Activated naive CD4-positive, alpha-beta T cell treated with anti-CD3 and anti-CD28 coated beads, Interleukin-2, amount 50 U/mL, for 24 hours (primary cell): ENCODE results near the gene CLHC1.

ENCODE experiments used
- H3K27ac Mint-ChIP-seq: one replicate; pipeline ENCODE4 v1.8.0; 2021; ENCODE audit warnings: mild to moderate bottlenecking, mixed read lengths
- H3K27me3 Mint-ChIP-seq: one replicate; pipeline ENCODE4 v1.8.0; 2021; ENCODE audit warnings: mixed read lengths
- H3K36me3 Mint-ChIP-seq: one replicate; pipeline ENCODE4 v1.8.0; 2021; ENCODE audit warnings: mixed read lengths
- H3K4me1 Mint-ChIP-seq: one replicate; pipeline ENCODE4 v1.8.0; 2021; ENCODE audit warnings: mixed read lengths
- H3K4me3 Mint-ChIP-seq: one replicate; pipeline ENCODE4 v1.8.0; 2021; ENCODE audit warnings: mild to moderate bottlenecking, mixed read lengths
- H3K9me3 Mint-ChIP-seq: one replicate; pipeline ENCODE4 v1.8.0; 2021; ENCODE audit warnings: mixed read lengths

CLHC1 gene

GRCh38 chr2:55163941-55164390 is 68.1 kb downstream of the CLHC1 start:
- no peaks in the 10 kb centered on the region for H3K36me3 Mint-ChIP-seq
- H3K27ac Mint-ChIP-seq, result no peak overlapping the region
- H3K4me3 Mint-ChIP-seq, result no peak overlapping the region
- H3K27me3 Mint-ChIP-seq, result no peaks in the 10 kb centered on the region
- no peaks in the 10 kb centered on the region for H3K9me3 Mint-ChIP-seq
- H3K4me1 Mint-ChIP-seq, result peaks cover 5% of the 10 kb centered on the region

DNA sequence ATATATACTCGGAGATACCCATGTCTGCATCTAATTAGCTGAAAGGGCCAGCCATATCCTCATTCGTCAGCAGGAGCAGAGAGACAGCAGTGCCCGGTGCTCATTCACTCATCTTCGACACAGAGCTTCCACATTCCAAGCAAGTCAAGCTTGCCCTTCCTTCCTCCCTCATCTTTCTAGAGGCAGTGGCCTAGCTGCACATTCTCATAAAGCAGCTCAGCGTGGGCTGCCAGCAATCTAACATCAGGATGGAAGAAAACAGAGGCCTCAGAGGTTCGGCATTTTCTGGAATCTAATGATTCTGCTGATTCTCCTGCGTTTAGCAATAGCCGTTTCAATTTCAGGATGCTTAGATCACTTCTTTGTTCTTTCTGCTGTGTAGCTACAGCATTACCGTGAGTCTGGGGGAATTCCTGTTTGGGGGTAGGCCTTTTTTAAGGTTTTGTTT is 68.8 kb downstream of the CLHC1 start:
- Mint-ChIP-seq H3K27ac (no peak overlapping the region), H3K4me3 (no peak overlapping the region), H3K4me1 (peaks cover under 1% of the 10 kb centered on the region), H3K27me3 (no peaks in the 10 kb centered on the region), H3K9me3 (no peaks in the 10 kb centered on the region), H3K36me3 (no peaks in the 10 kb centered on the region)

DNA sequence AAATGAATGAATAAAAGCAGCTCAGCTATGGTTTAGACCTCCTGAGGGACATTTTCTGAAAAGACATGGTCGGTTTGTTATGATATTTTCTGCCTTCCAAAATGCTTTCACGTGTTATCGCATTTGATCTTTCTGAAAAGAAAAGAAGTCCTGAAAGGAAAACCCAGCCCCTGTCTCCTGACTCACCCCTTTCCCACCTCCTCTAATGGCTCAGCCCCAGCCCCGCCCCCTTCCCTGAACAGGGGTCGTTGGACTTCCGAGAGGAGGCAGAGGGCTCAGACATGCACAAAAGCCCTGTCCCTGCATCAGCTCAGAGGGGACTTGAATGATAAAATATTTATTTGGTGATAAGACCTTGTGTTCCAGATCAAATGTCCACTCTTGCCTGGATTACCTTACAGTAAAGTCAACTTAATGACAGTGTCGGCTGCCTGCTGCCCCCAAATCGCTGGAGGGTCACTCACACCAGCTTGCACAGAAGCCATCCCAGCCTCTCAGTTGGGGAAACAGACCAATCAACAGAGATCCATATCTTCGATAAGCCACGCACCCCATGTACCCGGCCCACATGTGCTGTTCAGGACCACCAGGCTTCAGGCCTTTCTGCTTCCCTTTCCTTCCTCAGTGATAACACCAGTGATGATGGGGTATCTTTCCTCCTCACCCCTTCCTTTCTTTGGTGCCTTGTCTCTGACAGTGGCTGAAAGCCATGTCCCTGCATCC is 69.6 kb downstream of the CLHC1 start:
- Mint-ChIP-seq H3K4me3 (no peak overlapping the region), H3K27ac (no peak overlapping the region), H3K9me3 (no peaks in the 10 kb centered on the region), H3K27me3 (no peaks in the 10 kb centered on the region), H3K36me3 (no peaks in the 10 kb centered on the region), H3K4me1 (peaks cover 5% of the 10 kb centered on the region)

GRCh38 chr2:55161295-55162210 is 70.5 kb downstream of the CLHC1 start:
- H3K4me1 Mint-ChIP-seq, result peaks cover 12% of the 10 kb centered on the region
- no peaks in the 10 kb centered on the region for H3K36me3 Mint-ChIP-seq
- H3K27me3 Mint-ChIP-seq, result no peaks in the 10 kb centered on the region
- H3K27ac Mint-ChIP-seq, result no peak overlapping the region
- H3K9me3 Mint-ChIP-seq, result no peaks in the 10 kb centered on the region
- H3K4me3 Mint-ChIP-seq, result no peak overlapping the region

- peaks cover 12% of the 10 kb centered on the region for H3K4me1 Mint-ChIP-seq
- no peak overlapping the region for H3K4me3 Mint-ChIP-seq
Observed at GRCh38 chr2:55160422-55160821, 71.7 kb downstream of the CLHC1 start.

GRCh38 chr2:55159752-55160151 is 72.3 kb downstream of the CLHC1 start:
- H3K4me1 Mint-ChIP-seq, result peaks cover 12% of the 10 kb centered on the region
- H3K27me3 Mint-ChIP-seq, result no peaks in the 10 kb centered on the region
- no peaks in the 10 kb centered on the region for H3K36me3 Mint-ChIP-seq

More at GRCh38 chr2:55160422-55160821, 71.7 kb downstream of the CLHC1 start:
- no peaks in the 10 kb centered on the region for H3K9me3 Mint-ChIP-seq
- no peak overlapping the region for H3K27ac Mint-ChIP-seq
- no peaks in the 10 kb centered on the region for H3K36me3 Mint-ChIP-seq
- H3K27me3 Mint-ChIP-seq, result no peaks in the 10 kb centered on the region

DNA sequence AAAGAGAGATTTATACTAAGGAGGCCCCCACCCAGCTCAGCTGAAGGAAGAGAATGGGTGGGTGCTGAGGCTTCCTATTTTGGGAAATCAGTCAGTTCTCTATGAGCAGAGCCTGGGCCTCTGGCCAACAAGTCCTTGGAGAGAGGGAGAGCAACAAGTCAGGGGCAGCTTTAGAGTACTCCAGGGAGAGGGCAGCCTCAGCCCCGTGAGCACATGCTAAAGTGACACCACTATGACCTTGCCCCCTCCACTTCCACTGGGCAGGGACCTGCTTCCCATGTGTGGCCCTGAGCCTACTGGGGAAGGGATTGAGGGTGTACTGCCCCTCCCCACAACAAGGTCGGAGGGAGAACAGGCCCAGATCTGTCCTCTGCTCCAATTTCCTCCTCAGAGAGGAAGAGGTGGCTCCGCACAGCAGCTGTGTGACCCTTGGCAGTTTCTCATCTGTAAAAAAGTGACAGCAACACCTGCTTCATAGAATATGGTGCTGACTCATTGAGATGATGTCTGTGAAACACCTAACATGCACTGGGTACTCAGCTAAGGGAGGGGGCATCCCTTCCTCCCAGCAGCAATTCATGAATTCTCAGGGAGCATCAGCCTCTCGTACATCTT is 72.9 kb downstream of the CLHC1 start:
- H3K27ac Mint-ChIP-seq, result no peak overlapping the region
- H3K9me3 Mint-ChIP-seq, result no peaks in the 10 kb centered on the region

More at GRCh38 chr2:55159752-55160151, 72.3 kb downstream of the CLHC1 start:
- Mint-ChIP-seq H3K4me3 (no peak overlapping the region), H3K27ac (no peak overlapping the region), H3K9me3 (no peaks in the 10 kb centered on the region)

DNA sequence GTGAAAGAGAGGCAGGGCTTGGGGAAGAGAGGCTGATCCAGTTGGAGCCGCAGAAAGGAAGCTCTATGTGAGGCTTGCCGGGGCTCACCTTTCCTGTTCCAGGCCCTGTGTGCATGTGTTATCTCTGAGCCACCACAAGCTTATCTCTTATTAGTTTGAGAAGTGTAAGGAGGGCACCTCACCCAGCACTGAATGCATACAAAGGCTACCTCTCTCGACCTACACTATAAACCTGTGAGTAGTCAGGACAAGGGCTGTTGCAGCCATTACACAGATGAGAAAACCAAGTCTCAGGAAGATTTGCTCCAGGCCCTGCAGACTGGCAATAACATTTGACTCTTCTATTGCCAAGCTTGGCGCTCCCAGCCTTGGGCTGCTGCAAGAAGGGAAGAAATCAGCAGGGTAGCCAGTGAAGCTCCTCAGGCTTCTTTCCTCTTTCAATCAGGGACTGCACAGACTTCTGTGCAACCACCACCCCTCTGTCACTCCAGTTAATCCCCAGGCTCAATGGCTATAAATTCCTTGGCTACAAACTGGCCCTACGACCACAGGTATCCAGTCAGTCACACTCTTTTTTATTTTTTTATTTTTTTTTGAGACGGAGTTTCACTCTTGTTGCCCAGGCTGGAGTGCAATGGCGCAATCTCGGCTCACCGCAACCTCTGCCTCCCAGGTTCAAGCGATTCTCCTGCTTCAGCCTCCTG is 73.8 kb downstream of the CLHC1 start:
- Mint-ChIP-seq H3K27me3 (no peaks in the 10 kb centered on the region), H3K9me3 (no peaks in the 10 kb centered on the region), H3K4me3 (no peak overlapping the region), H3K4me1 (peaks cover 12% of the 10 kb centered on the region), H3K36me3 (no peaks in the 10 kb centered on the region), H3K27ac (no peak overlapping the region)

More for the DNA sequence above, 72.9 kb downstream of the CLHC1 start:
- no peaks in the 10 kb centered on the region for H3K36me3 Mint-ChIP-seq
- H3K4me3 Mint-ChIP-seq, result no peak overlapping the region
- peaks cover 12% of the 10 kb centered on the region for H3K4me1 Mint-ChIP-seq
- no peaks in the 10 kb centered on the region for H3K27me3 Mint-ChIP-seq

DNA sequence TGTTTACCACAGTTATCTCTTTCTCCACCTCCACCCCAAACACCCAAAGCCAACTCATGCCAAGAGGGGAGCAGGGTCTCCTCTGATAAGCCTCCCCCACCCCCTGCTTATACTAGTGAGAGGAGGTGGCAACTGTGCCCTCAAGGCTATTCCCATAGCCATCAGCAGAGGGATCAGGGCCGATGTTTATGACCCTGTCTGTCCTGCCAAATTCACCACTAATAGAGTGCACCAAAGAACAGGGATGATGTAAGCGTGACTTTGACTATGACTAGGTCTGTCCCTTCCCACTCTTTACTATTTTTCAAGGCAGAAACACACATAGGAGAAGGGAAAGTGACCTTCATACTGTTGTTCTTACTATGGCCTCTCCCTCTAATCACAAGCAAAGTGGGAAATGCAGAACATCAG is 74.6 kb downstream of the CLHC1 start:
- H3K4me1 Mint-ChIP-seq, result peaks cover 12% of the 10 kb centered on the region

GRCh38 chr2:55156984-55157383 is 75.1 kb downstream of the CLHC1 start:
- no peaks in the 10 kb centered on the region for H3K9me3 Mint-ChIP-seq
- no peak overlapping the region for H3K4me3 Mint-ChIP-seq

More for the DNA sequence above, 74.6 kb downstream of the CLHC1 start:
- no peak overlapping the region for H3K4me3 Mint-ChIP-seq
- no peak overlapping the region for H3K27ac Mint-ChIP-seq
- H3K27me3 Mint-ChIP-seq, result no peaks in the 10 kb centered on the region
- no peaks in the 10 kb centered on the region for H3K9me3 Mint-ChIP-seq
- H3K36me3 Mint-ChIP-seq, result no peaks in the 10 kb centered on the region

DNA sequence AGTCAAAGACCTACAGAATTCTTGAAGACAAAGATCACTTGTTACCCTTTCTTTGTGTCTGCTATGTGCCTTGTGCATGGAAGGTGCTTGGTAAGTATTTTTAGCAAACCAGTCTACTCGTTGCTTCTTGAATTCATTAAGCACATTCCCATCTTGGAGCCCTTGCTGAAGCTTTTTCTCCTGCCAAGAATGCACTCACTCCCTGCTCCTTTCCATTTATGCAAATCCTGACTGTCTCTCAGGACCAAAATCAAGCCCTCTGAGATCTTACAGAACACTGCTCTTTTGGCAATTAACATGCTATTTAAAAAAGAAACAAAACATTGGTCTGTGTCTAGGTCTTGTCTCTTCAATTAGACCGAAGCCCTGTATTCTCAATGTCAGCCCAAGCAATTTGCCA is 75.8 kb downstream of the CLHC1 start:
- no peaks in the 10 kb centered on the region for H3K27me3 Mint-ChIP-seq
- H3K36me3 Mint-ChIP-seq, result no peaks in the 10 kb centered on the region
- no peaks in the 10 kb centered on the region for H3K9me3 Mint-ChIP-seq
- peaks cover 12% of the 10 kb centered on the region for H3K4me1 Mint-ChIP-seq
- H3K4me3 Mint-ChIP-seq, result no peak overlapping the region
- H3K27ac Mint-ChIP-seq, result no peak overlapping the region

More at GRCh38 chr2:55156984-55157383, 75.1 kb downstream of the CLHC1 start:
- no peaks in the 10 kb centered on the region for H3K27me3 Mint-ChIP-seq
- no peaks in the 10 kb centered on the region for H3K36me3 Mint-ChIP-seq
- H3K4me1 Mint-ChIP-seq, result peaks cover 12% of the 10 kb centered on the region
- no peak overlapping the region for H3K27ac Mint-ChIP-seq

GRCh38 chr2:55155764-55156281 is 76.3 kb downstream of the CLHC1 start:
- H3K4me3 Mint-ChIP-seq, result no peak overlapping the region
- no peaks in the 10 kb centered on the region for H3K9me3 Mint-ChIP-seq
- peaks cover 12% of the 10 kb centered on the region for H3K4me1 Mint-ChIP-seq
- no peak overlapping the region for H3K27ac Mint-ChIP-seq
- no peaks in the 10 kb centered on the region for H3K27me3 Mint-ChIP-seq
- H3K36me3 Mint-ChIP-seq, result no peaks in the 10 kb centered on the region

DNA sequence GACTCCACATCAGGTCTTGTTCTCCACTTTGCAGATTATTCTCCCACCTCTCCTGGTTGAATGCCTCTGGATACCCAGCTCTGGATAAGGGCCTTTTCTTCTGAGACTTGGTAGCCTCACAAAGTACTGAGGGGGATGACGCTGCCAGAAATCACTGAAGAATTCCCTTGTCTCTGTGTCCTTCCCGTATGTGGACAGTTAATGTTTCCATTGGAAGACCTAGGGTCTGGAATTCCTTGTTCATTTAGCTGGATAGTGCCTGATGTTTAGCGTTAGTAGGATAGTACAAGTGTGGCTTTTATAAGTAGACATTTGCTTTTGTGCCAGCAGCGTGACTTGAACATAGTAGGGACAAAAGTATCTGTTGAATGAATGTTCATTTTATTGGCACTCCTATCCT is 76.9 kb downstream of the CLHC1 start:
- H3K4me1 Mint-ChIP-seq, result peaks cover 12% of the 10 kb centered on the region
- H3K9me3 Mint-ChIP-seq, result no peaks in the 10 kb centered on the region
- no peak overlapping the region for H3K4me3 Mint-ChIP-seq
- H3K27ac Mint-ChIP-seq, result no peak overlapping the region
- H3K36me3 Mint-ChIP-seq, result no peaks in the 10 kb centered on the region
- no peaks in the 10 kb centered on the region for H3K27me3 Mint-ChIP-seq

DNA sequence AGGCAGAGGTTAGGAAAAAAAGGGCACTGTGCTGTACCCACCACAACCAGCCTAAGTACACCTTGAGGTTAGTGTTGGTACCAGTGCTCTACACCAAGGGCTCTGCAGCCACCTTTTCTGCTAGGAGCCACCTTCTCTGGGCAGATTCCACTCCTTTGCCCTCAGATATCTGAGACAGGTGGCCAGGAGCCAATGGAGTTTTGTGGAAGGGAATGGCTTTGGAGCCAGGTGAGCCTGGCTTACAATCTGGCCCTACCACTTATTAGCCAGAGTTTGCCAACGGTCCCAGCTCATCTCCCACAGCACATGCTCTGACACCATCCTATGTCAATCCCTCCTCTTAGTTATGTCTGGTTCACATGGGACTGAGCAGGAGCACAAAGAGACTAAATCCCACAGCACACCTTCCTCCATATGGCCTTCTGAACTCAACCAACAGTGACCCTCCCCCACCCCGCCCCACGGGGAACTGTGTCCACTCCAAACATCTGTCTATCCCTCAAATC is 77.5 kb downstream of the CLHC1 start:
- Mint-ChIP-seq H3K27me3 (no peaks in the 10 kb centered on the region), H3K4me1 (peaks cover 12% of the 10 kb centered on the region), H3K4me3 (no peak overlapping the region), H3K36me3 (no peaks in the 10 kb centered on the region), H3K27ac (no peak overlapping the region), H3K9me3 (no peaks in the 10 kb centered on the region)
